CD14-positive monocyte (primary cell): Measurements from ENCODE around the gene ZKSCAN4. TPM values are rescaled to one million over a fixed set of nuclear protein-coding genes. Genes with fewer than 3 reads are reported as not detected.
A peak's percentile ranks its signal among the peaks of the same experiment; 100 is the strongest.

ENCODE experiments used
- DNase-seq, 3 donors: peaks; one replicate each; pipeline ENCODE4 v3.0.0-alpha.2; 2011 to 2022
- H2AFZ ChIP-seq: 2 replicates; pipeline ENCODE4 v1.6.0; 2012; ENCODE audit warnings: mild to moderate bottlenecking, low read depth, low read length, inconsistent platforms; ENCODE audit not compliant: insufficient read depth, poor library complexity, severe bottlenecking
- H3K27ac ChIP-seq, 2 donors: 1 replicate in 1 of 2; 2 replicates in 1 of 2; pipeline ENCODE4 v1.5.1; 2012 to 2013; ENCODE audit warnings: low read length in 2 of 2, control low read depth in 1 of 2, inconsistent platforms in 1 of 2, low read depth in 1 of 2, mild to moderate bottlenecking in 1 of 2
- H3K27me3 ChIP-seq, 2 donors: one replicate each; pipeline versions ENCODE4 v1.6.0 to v1.6.1; 2011 to 2013; ENCODE audit warnings: low read length in 2 of 2; ENCODE audit not compliant: control insufficient read depth in 2 of 2, insufficient read depth in 2 of 2
- H3K36me3 ChIP-seq, 2 donors: replicated peaks in 1 of 2; 1 replicate in 1 of 2; 2 replicates in 1 of 2; pipeline versions ENCODE4 v1.5.1 to v1.6.1; 2012 to 2013; ENCODE audit warnings: low read length in 2 of 2, control low read depth in 1 of 2, inconsistent platforms in 1 of 2, mild to moderate bottlenecking in 1 of 2; ENCODE audit not compliant: insufficient read depth in 2 of 2, control insufficient read depth in 1 of 2
- H3K4me1 ChIP-seq, 2 donors: 1 replicate in 1 of 2; 2 replicates in 1 of 2; pipeline versions ENCODE4 v1.5.1 to v1.6.1; 2012 to 2013; ENCODE audit warnings: low read length in 2 of 2, control low read depth in 1 of 2, inconsistent platforms in 1 of 2, mild to moderate bottlenecking in 1 of 2, moderate library complexity in 1 of 2; ENCODE audit not compliant: insufficient read depth in 2 of 2, control insufficient read depth in 1 of 2
- H3K4me2 ChIP-seq: replicated peaks from 2 replicates; pipeline ENCODE3; 2012; ENCODE audit warnings: low read length, moderate library complexity, mild to moderate bottlenecking; ENCODE audit not compliant: poor library complexity, severe bottlenecking; ENCODE audit errors: extremely low read depth
- H3K4me3 ChIP-seq, 3 experiments: fragments of 200-600 bp in 1 of 3; sonication (generic) in 1 of 3; replicated peaks in 1 of 3; 1 replicate in 2 of 3; 2 replicates in 1 of 3; pipeline ENCODE4 v1.5.1; 2011 to 2013; ENCODE audit warnings: low read length in 3 of 3, mild to moderate bottlenecking in 3 of 3, control low read depth in 2 of 3, low read depth in 2 of 3, inconsistent platforms in 1 of 3, moderate library complexity in 1 of 3
- H3K79me2 ChIP-seq: 2 replicates; pipeline ENCODE4 v1.6.0; 2012; ENCODE audit warnings: mild to moderate bottlenecking, control low read depth, inconsistent platforms, low read length, moderate library complexity; ENCODE audit not compliant: insufficient read depth
- H3K9ac ChIP-seq: 2 replicates; pipeline ENCODE4 v1.6.0; 2017; ENCODE audit warnings: low read length, mild to moderate bottlenecking; ENCODE audit not compliant: insufficient read depth, poor library complexity, severe bottlenecking
- H3K9me3 ChIP-seq, 2 donors: replicated peaks in 1 of 2; 1 replicate in 1 of 2; 2 replicates in 1 of 2; pipeline versions ENCODE4 v1.5.1 to v1.6.1; 2012 to 2013; ENCODE audit warnings: low read length in 2 of 2, control low read depth in 1 of 2; ENCODE audit not compliant: control insufficient read depth in 1 of 2, insufficient read depth in 1 of 2
- H4K20me1 ChIP-seq: 2 replicates; pipeline ENCODE4 v1.6.0; 2012; ENCODE audit warnings: mild to moderate bottlenecking, low read length, control low read depth, moderate library complexity; ENCODE audit not compliant: insufficient read depth
- H3K27ac Mint-ChIP-seq, 7 donors: one replicate each; pipeline ENCODE4 v1.8.0; 2020; ENCODE audit warnings: mild to moderate bottlenecking in 7 of 7, mixed read lengths in 7 of 7, moderate library complexity in 6 of 7, inconsistent platforms in 2 of 7
- H3K27me3 Mint-ChIP-seq, 3 donors: one replicate each; pipeline ENCODE4 v1.8.0; 2021 to 2022; ENCODE audit warnings: low read depth in 3 of 3, mild to moderate bottlenecking in 3 of 3, mixed read lengths in 3 of 3, moderate library complexity in 3 of 3, inconsistent platforms in 1 of 3
- H3K36me3 Mint-ChIP-seq, 2 donors: one replicate each; pipeline ENCODE4 v1.8.0; 2020; ENCODE audit warnings: mixed read lengths in 2 of 2, inconsistent platforms in 1 of 2, mild to moderate bottlenecking in 1 of 2
- H3K4me1 Mint-ChIP-seq: one replicate; pipeline ENCODE4 v1.8.0; 2020; ENCODE audit warnings: mild to moderate bottlenecking, mixed read lengths
- H3K4me3 Mint-ChIP-seq, 2 donors: one replicate each; pipeline ENCODE4 v1.8.0; 2020; ENCODE audit warnings: mild to moderate bottlenecking in 2 of 2, mixed read lengths in 2 of 2, moderate library complexity in 1 of 2
- H3K9me3 Mint-ChIP-seq, 7 donors: one replicate each; pipeline ENCODE4 v1.8.0; 2020 to 2022; ENCODE audit warnings: mixed read lengths in 7 of 7, mild to moderate bottlenecking in 6 of 7, moderate library complexity in 6 of 7, inconsistent platforms in 2 of 7
- CTCF ChIP-seq: fragments of 200-600 bp; IDR thresholded peaks from one replicate; pipeline ENCODE4 v1.8.0; 2022; ENCODE audit warnings: antibody characterized with exemption, mild to moderate bottlenecking
- WGBS: methylation state at CpG from one replicate; pipeline ENCODE4 v1.1.5; 2013; ENCODE audit warnings: missing lambda C conversion rate; ENCODE audit not compliant: insufficient coverage; 5-methylcytosine and 5-hydroxymethylcytosine counted together
- intact Hi-C, 2 donors: fragments of 100-400 bp; cut with micrococcal nuclease; formaldehyde crosslinking; loops; one replicate each; pipeline versions ENCODE4 v1.15.0 to v1.15.1; 2023
- polyA plus RNA-seq, 3 donors: library from polyadenylated mRNA; depleted of rRNA in 1 of 3; unstranded in 2 of 3; stranded (reverse) in 1 of 3; fragments of 300-500 nt in 2 of 3; fragments of >200 nt in 1 of 3; fragmentation: Illumina TruSeq in 2 of 3; gene quantifications; 1 replicate in 2 of 3; 2 replicates in 1 of 3; pipeline ENCODE4 v1.2.3, GENCODE V29; 2012 to 2021

Gene ZKSCAN4
- polyA plus RNA-seq, 3 donors = 1.5 to 2.0 (median 1.6) TPM

GRCh38 chr6:28239636-28240035, 12.4 kb downstream of the ZKSCAN4 start:
- H3K36me3 Mint-ChIP-seq = peaks cover 18 to 28% of the 10 kb centered on the region in 2 donors
- no peaks in the 10 kb centered on the region for H4K20me1 ChIP-seq
- peaks cover 1 to 21% of the 10 kb centered on the region in 2 donors for H3K36me3 ChIP-seq
- no peak overlapping the region for H3K4me2 ChIP-seq
- no peak overlapping the region for H3K4me3 ChIP-seq
- peaks cover 11 to 20% of the 10 kb centered on the region in 2 donors for H3K4me1 ChIP-seq
- H3K27me3 Mint-ChIP-seq = no peaks in the 10 kb centered on the region
- H3K27me3 ChIP-seq = no peaks in the 10 kb centered on the region
- no CpG with 5 or more reads among the region's 1 CpG for WGBS
- intact Hi-C loops = no loop called here
- no peaks in the 10 kb centered on the region for H3K9me3 ChIP-seq
- H3K9ac ChIP-seq = no peak overlapping the region
- peaks cover 0 to 2% (median 0%) of the 10 kb centered on the region in 7 donors for H3K9me3 Mint-ChIP-seq
- H3K27ac Mint-ChIP-seq = no peak overlapping the region
- no peak overlapping the region for H3K27ac ChIP-seq
- no peak for TF ChIP-seq CTCF
- no peak overlapping the region for H3K4me3 Mint-ChIP-seq
- DNase-seq = no peak
- no peaks in the 10 kb centered on the region for H3K79me2 ChIP-seq
- H3K4me1 Mint-ChIP-seq = peaks cover 21% of the 10 kb centered on the region
- H2AFZ ChIP-seq = no peak overlapping the region

GRCh38 chr6:28235912-28236452, 16.1 kb downstream of the ZKSCAN4 start:
- H3K4me3 Mint-ChIP-seq = no peak overlapping the region
- Histone ChIP-seq H3K9me3 (no peaks in the 10 kb centered on the region), H3K27me3 (no peaks in the 10 kb centered on the region), H4K20me1 (no peaks in the 10 kb centered on the region), H3K4me1 (peaks cover 8 to 14% of the 10 kb centered on the region in 2 donors), H3K4me3 (no peak overlapping the region), H3K79me2 (no peaks in the 10 kb centered on the region), H3K27ac (peak overlapping the region in 1 of 2 donors; percentile 56), H3K36me3 (peaks cover 26 to 40% of the 10 kb centered on the region in 2 donors), H2AFZ (no peak overlapping the region), H3K4me2 (no peak overlapping the region), H3K9ac (no peak overlapping the region)
- no peak for DNase-seq
- H3K4me1 Mint-ChIP-seq = peaks cover 10% of the 10 kb centered on the region
- H3K9me3 Mint-ChIP-seq = peaks cover 0 to 2% (median 0%) of the 10 kb centered on the region in 7 donors
- WGBS = 79% methylated on average over 2 of the region's 3 CpGs
- no peak for TF ChIP-seq CTCF
- intact Hi-C loops = no loop called here
- peaks cover 44 to 49% of the 10 kb centered on the region in 2 donors for H3K36me3 Mint-ChIP-seq
- H3K27me3 Mint-ChIP-seq = no peaks in the 10 kb centered on the region
- H3K27ac Mint-ChIP-seq = peak overlapping the region; percentile 1 to 74 (median 63)
